Astrocyte of the spinal cord (primary cell): ENCODE data around the gene TJAP1.

ENCODE experiments used
- DNase-seq: peaks from one replicate; pipeline ENCODE4 v3.0.0; 2011; ENCODE audit warnings: low read depth, low spot score
- H3K4me3 ChIP-seq: 2 replicates; pipeline ENCODE4 v1.5.1; 2011; ENCODE audit warnings: low read depth, mild to moderate bottlenecking, low read length, moderate library complexity
- CTCF ChIP-seq: IDR thresholded peaks from 2 replicates; pipeline ENCODE4 v1.5.1; 2012; ENCODE audit warnings: low read depth, mild to moderate bottlenecking, low read length, inconsistent platforms
- in situ Hi-C: cut with HindIII; loops from 2 replicates; pipeline ENCODE4 v1.10.0; 2017; ENCODE audit warnings: low sequenced_read_pairs

TJAP1 gene

DNA sequence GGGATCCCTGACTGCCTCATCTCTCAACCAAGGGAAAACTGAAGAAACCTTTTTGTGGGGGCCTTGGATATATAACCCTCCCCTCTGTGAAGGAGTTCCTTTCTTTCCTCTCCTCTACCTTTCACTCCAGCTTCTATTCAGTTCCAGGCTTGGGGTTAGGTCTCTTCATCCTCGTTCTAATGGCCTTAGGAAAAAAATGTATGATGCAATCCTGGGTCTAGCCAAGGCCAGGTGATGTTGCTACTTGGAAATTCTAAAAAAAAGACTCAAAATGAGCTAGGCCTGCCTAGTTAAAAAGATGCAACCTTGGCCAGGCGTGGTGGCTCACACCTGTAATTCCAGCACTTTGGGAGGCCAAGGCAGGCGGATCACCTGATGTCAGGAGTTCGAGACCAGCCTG lies 42.4 kb upstream of the TJAP1 start:
- in situ Hi-C loops = no loop called here
- TF ChIP-seq CTCF = no peak
- DNase-seq = no peak

GRCh38 chr6:43435682-43436437 lies 41.5 kb upstream of the TJAP1 start:
- DNase-seq = no peak
- no peak for TF ChIP-seq CTCF
- in situ Hi-C loops = no loop called here
- no peak overlapping the region for H3K4me3 ChIP-seq

More for the DNA sequence above, 42.4 kb upstream of the TJAP1 start:
- no peak overlapping the region for H3K4me3 ChIP-seq

DNA sequence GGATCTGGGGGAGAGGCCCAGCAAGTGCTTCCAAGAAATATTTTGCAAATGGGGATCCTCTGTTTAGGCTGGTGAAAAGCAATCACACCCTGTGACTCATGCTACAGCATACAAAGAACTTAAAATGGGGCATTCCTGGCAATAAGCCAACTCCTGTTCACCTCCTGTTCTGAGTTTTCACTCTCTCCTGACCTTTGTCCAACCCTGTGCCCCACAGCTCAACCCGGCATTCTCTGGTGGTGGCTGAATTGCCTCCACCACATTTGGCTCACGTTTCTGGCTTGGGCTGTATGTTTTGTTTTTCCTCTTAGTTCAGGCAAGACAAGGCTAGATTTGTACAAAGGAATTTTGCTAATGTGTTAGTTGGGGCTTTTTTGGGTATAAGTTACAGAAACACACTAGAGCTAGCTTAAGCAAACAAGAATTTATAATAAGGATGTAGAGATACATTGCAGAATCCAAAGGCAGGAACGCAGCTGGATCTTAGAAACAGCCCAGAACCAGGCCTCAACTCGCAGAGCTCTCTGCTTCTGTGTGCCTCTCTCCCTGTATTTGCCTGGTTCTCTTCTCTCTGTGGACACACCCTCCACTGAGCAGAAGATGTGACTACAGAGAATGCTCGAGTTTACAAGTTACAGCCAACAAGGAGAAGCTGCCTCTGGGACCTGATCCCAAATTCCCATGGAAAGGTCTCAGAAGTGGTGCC lies 40.6 kb upstream of the TJAP1 start:
- H3K4me3 ChIP-seq = no peak overlapping the region
- in situ Hi-C loops = no loop called here
- peak; percentile 77 for DNase-seq
- TF ChIP-seq CTCF = no peak

DNA sequence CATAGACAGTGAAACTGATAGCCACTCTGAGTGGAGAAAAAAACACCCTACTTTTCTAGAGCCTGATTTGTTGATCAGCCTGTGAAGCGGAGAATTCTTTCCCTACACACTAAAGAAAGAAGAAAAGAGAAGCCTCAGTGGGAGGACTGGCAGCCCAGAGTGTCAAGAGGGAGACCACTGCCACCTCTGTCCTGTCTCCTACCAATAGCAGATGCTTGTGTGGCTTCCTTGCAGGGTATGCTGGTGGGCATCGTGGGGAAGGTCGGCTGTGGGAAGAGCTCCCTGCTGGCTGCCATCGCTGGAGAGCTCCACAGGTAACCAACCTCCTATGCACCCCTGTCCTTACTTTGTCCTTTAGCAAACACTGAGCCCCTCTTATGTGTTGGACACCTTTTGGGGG lies 39.7 kb upstream of the TJAP1 start:
- DNase-seq = no peak
- in situ Hi-C loops = no loop called here
- no peak for TF ChIP-seq CTCF
- no peak overlapping the region for H3K4me3 ChIP-seq

DNA sequence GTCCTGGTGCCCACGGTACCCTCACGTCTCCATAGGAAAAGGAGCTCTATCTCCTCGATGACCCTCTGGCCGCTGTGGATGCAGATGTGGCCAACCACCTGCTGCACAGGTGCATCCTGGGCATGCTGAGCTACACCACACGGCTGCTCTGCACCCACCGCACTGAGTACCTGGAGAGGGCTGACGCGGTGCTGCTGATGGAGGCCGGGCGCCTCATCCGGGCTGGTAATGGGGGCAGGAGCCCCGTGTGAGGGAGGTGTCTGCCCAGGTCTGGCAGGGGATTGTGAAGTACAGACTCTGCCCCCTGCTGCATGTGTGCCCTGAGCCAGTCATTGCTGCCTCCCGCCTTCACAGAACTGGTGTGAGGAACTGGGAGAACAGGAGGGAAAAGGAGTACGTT lies 34.4 kb upstream of the TJAP1 start:
- no peak overlapping the region for H3K4me3 ChIP-seq
- no peak for DNase-seq
- in situ Hi-C loops = no loop called here
- TF ChIP-seq CTCF = no peak

DNA sequence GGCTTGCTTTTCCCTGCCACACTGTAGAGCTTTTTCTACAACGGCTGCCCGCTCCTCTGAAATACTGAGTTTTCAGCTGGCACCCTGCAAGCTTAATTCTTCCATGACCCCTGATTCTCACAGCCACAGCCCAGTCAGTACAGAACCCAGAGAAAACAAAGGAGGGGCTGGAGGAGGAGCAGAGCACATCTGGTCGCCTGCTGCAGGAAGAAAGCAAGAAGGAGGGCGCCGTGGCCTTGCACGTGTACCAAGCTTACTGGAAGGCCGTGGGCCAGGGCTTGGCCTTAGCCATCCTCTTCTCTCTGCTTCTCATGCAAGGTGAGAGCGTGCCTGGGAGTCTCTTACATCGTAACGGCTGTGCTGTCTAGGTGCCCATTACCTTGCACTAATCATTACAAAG lies 33.3 kb upstream of the TJAP1 start:
- no peak for DNase-seq
- in situ Hi-C loops = no loop called here
- no peak overlapping the region for H3K4me3 ChIP-seq
- TF ChIP-seq CTCF = no peak
